ENCODE data around the gene CCL4.
"Not testable (repeated sequence)": the region's sequence is repeated elsewhere in the genome, so short reads cannot be mapped to it uniquely, and the experiment has no call there.

The CCL4 gene

DNA sequence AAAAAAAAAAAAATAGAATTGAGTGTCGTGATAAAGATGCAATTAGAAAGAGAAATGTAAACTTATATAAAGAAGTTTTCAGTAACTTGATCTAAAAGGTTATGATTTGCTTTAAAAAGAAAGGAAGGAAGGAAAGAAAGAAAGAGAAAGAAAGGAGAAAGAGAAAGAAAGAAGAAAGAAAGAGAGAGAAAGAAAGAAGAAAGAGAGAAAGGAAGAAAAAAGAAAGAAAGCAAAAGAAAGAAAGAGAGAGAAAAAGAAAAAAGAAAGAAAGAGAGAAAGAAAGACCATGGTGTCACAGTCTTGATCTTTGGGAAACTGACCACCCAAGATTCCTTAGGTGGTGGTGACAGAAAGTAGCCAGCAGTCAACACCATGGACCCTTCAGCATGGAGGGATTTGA, 9.4 kb upstream of the CCL4 start:
- no CpG with 5 or more reads among the region's 1 CpG for WGBS (ENCODE audit: insufficient coverage)
- ChIA-PET POLR2A (no interaction called here), CTCF (no interaction called here)
- Histone ChIP-seq H3K27ac (ENCODE audit: insufficient read depth in 1 of 2, low read depth in 1 of 2, low read length in 2 of 2, poor library complexity in 1 of 2, severe bottlenecking in 2 of 2) (no peak overlapping the region), H3K4me3 (ENCODE audit: control insufficient read depth in 1 of 7, extremely low read depth in 1 of 7, insufficient read depth in 4 of 7, low read depth in 2 of 7, low read length in 6 of 7) (no peak overlapping the region), H3K27me3 (replicated peaks in 2 of 5; ENCODE audit: control insufficient read depth in 4 of 5, insufficient read depth in 5 of 5, low read length in 4 of 5) (no peaks in the 10 kb centered on the region), H3K9me3 (ENCODE audit: control extremely low read depth in 1 of 5, control insufficient read depth in 4 of 5, insufficient read depth in 2 of 5, low read depth in 1 of 5, low read length in 4 of 5) (no peaks in the 10 kb centered on the region), H3K36me3 (ENCODE audit: control insufficient read depth in 4 of 4, insufficient read depth in 4 of 4, low read length in 3 of 4) (no peaks in the 10 kb centered on the region), H3K4me1 (ENCODE audit: control extremely low read depth in 1 of 4, control insufficient read depth in 4 of 4, insufficient read depth in 4 of 4, low read length in 3 of 4) (peaks cover 0 to 20% (median 13%) of the 10 kb centered on the region in 4 experiments)
- DNase-seq = no peak

- Histone ChIP-seq H3K9me3 (ENCODE audit: control extremely low read depth in 1 of 5, control insufficient read depth in 4 of 5, insufficient read depth in 2 of 5, low read depth in 1 of 5, low read length in 4 of 5) (no peaks in the 10 kb centered on the region), H3K27me3 (replicated peaks in 2 of 5; ENCODE audit: control insufficient read depth in 4 of 5, insufficient read depth in 5 of 5, low read length in 4 of 5) (no peaks in the 10 kb centered on the region), H3K27ac (ENCODE audit: insufficient read depth in 1 of 2, low read depth in 1 of 2, low read length in 2 of 2, poor library complexity in 1 of 2, severe bottlenecking in 2 of 2) (no peak overlapping the region), H3K36me3 (ENCODE audit: control insufficient read depth in 4 of 4, insufficient read depth in 4 of 4, low read length in 3 of 4) (no peaks in the 10 kb centered on the region), H3K4me1 (ENCODE audit: control extremely low read depth in 1 of 4, control insufficient read depth in 4 of 4, insufficient read depth in 4 of 4, low read length in 3 of 4) (peaks cover 0 to 15% (median 11%) of the 10 kb centered on the region in 4 experiments), H3K4me3 (ENCODE audit: control insufficient read depth in 1 of 7, extremely low read depth in 1 of 7, insufficient read depth in 4 of 7, low read depth in 2 of 7, low read length in 6 of 7) (no peak overlapping the region)
- 97% methylated on average over 7 of the region's 7 CpGs for WGBS (ENCODE audit: insufficient coverage)
- peak in 1 of 3 donors; percentile 15 for DNase-seq
- ChIA-PET CTCF (no interaction called here), POLR2A (no interaction called here)
These were observed 8.9 kb upstream of the CCL4 start for GRCh38 chr17:36094746-36095145.

- POLR2A ChIA-PET = no interaction called here
- no peak overlapping the region for H3K4me3 ChIP-seq (ENCODE audit: control insufficient read depth in 1 of 7, extremely low read depth in 1 of 7, insufficient read depth in 4 of 7, low read depth in 2 of 7, low read length in 6 of 7)
- H3K27me3 ChIP-seq (replicated peaks in 2 of 5; ENCODE audit: control insufficient read depth in 4 of 5, insufficient read depth in 5 of 5, low read length in 4 of 5) = no peaks in the 10 kb centered on the region
- H3K36me3 ChIP-seq (ENCODE audit: control insufficient read depth in 4 of 4, insufficient read depth in 4 of 4, low read length in 3 of 4) = no peaks in the 10 kb centered on the region
- CTCF ChIA-PET = interaction anchor here (1.0 to 1.4 kb wide), 4 partner anchors 17 to 78 kb away, joined by 3 to 4 read pairs (median 3); partner anchors contain the start of gene CCL23
- DNase-seq = peak in 1 of 3 donors; percentile 21
- H3K27ac ChIP-seq (ENCODE audit: insufficient read depth in 1 of 2, low read depth in 1 of 2, low read length in 2 of 2, poor library complexity in 1 of 2, severe bottlenecking in 2 of 2) = no peak overlapping the region
- peaks cover 0 to 5% (median 2%) of the 10 kb centered on the region in 4 experiments for H3K4me1 ChIP-seq (ENCODE audit: control extremely low read depth in 1 of 4, control insufficient read depth in 4 of 4, insufficient read depth in 4 of 4, low read length in 3 of 4)
- WGBS (ENCODE audit: insufficient coverage) = 100% methylated on average over 1 of the region's 1 CpG
- H3K9me3 ChIP-seq (ENCODE audit: control extremely low read depth in 1 of 5, control insufficient read depth in 4 of 5, insufficient read depth in 2 of 5, low read depth in 1 of 5, low read length in 4 of 5) = no peaks in the 10 kb centered on the region
These were observed 7.6 kb upstream of the CCL4 start for GRCh38 chr17:36095992-36096391.

- DNase-seq; H3K27ac ChIP-seq (ENCODE audit: insufficient read depth in 1 of 2, low read depth in 1 of 2, low read length in 2 of 2, poor library complexity in 1 of 2, severe bottlenecking in 2 of 2); H3K36me3 ChIP-seq (ENCODE audit: control insufficient read depth in 4 of 4, insufficient read depth in 4 of 4, low read length in 3 of 4); H3K27me3 ChIP-seq (replicated peaks in 2 of 5; ENCODE audit: control insufficient read depth in 4 of 5, insufficient read depth in 5 of 5, low read length in 4 of 5); H3K4me3 ChIP-seq (ENCODE audit: control insufficient read depth in 1 of 7, extremely low read depth in 1 of 7, insufficient read depth in 4 of 7, low read depth in 2 of 7, low read length in 6 of 7); H3K9me3 ChIP-seq (ENCODE audit: control extremely low read depth in 1 of 5, control insufficient read depth in 4 of 5, insufficient read depth in 2 of 5, low read depth in 1 of 5, low read length in 4 of 5): not testable (repeated sequence)
- peaks cover 5 to 13% (median 9%) of the 10 kb centered on the region in 4 experiments for H3K4me1 ChIP-seq (ENCODE audit: control extremely low read depth in 1 of 4, control insufficient read depth in 4 of 4, insufficient read depth in 4 of 4, low read length in 3 of 4)
- ChIA-PET CTCF (interaction anchor here (1.4 to 1.6 kb wide), 2 partner anchors 26 to 94 kb away, joined by 3 to 4 read pairs; no protein-coding TSS in a partner anchor), POLR2A (interaction anchor here (1.0 kb wide), 1 partner anchor 23 kb away, joined by 5 read pairs; no protein-coding TSS in a partner anchor)
- WGBS (ENCODE audit: insufficient coverage) = no CpG with 5 or more reads among the region's 1 CpG
These were observed 4.6 kb upstream of the CCL4 start for GRCh38 chr17:36099004-36099403.

DNA sequence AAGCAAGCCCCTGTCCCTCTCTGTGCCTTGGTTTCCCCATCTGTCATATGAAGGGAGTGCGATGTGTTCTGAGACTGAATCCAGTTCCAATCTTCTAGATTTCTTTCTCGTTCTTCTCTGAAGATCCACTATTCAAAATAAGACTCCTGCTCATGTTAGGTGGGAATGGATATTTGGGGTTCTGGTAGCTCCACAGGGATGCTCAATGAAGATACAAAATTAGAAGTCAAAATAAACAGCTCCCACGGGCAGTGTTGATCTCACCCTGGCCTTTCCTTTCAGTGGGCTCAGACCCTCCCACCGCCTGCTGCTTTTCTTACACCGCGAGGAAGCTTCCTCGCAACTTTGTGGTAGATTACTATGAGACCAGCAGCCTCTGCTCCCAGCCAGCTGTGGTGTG, 619 bp downstream of the CCL4 start:
- CTCF ChIA-PET = interaction anchor here (1.5 to 2.2 kb wide), 3 partner anchors 31 to 45 kb away, joined by 3 to 6 read pairs (median 5); no protein-coding TSS in a partner anchor
- DNase-seq; H3K9me3 ChIP-seq (ENCODE audit: control extremely low read depth in 1 of 5, control insufficient read depth in 4 of 5, insufficient read depth in 2 of 5, low read depth in 1 of 5, low read length in 4 of 5); H3K36me3 ChIP-seq (ENCODE audit: control insufficient read depth in 4 of 4, insufficient read depth in 4 of 4, low read length in 3 of 4); POLR2A ChIA-PET; H3K27ac ChIP-seq (ENCODE audit: insufficient read depth in 1 of 2, low read depth in 1 of 2, low read length in 2 of 2, poor library complexity in 1 of 2, severe bottlenecking in 2 of 2); H3K27me3 ChIP-seq (replicated peaks in 2 of 5; ENCODE audit: control insufficient read depth in 4 of 5, insufficient read depth in 5 of 5, low read length in 4 of 5); H3K4me3 ChIP-seq (ENCODE audit: control insufficient read depth in 1 of 7, extremely low read depth in 1 of 7, insufficient read depth in 4 of 7, low read depth in 2 of 7, low read length in 6 of 7): not testable (repeated sequence)
- WGBS (ENCODE audit: insufficient coverage) = no CpG with 5 or more reads among the region's 7 CpGs
- peaks cover 7 to 11% (median 9%) of the 10 kb centered on the region in 4 experiments for H3K4me1 ChIP-seq (ENCODE audit: control extremely low read depth in 1 of 4, control insufficient read depth in 4 of 4, insufficient read depth in 4 of 4, low read length in 3 of 4)

- CTCF ChIA-PET = interaction anchor here (1.5 to 2.2 kb wide), 3 partner anchors 32 to 44 kb away, joined by 3 to 6 read pairs (median 5); no protein-coding TSS in a partner anchor
- no peaks in the 10 kb centered on the region for H3K9me3 ChIP-seq (ENCODE audit: control extremely low read depth in 1 of 5, control insufficient read depth in 4 of 5, insufficient read depth in 2 of 5, low read depth in 1 of 5, low read length in 4 of 5)
- H3K4me3 ChIP-seq (ENCODE audit: control insufficient read depth in 1 of 7, extremely low read depth in 1 of 7, insufficient read depth in 4 of 7, low read depth in 2 of 7, low read length in 6 of 7) = no peak overlapping the region
- no peak for DNase-seq
- H3K36me3 ChIP-seq (ENCODE audit: control insufficient read depth in 4 of 4, insufficient read depth in 4 of 4, low read length in 3 of 4) = no peaks in the 10 kb centered on the region
- no peak overlapping the region for H3K27ac ChIP-seq (ENCODE audit: insufficient read depth in 1 of 2, low read depth in 1 of 2, low read length in 2 of 2, poor library complexity in 1 of 2, severe bottlenecking in 2 of 2)
- peaks cover 7 to 11% (median 9%) of the 10 kb centered on the region in 4 experiments for H3K4me1 ChIP-seq (ENCODE audit: control extremely low read depth in 1 of 4, control insufficient read depth in 4 of 4, insufficient read depth in 4 of 4, low read length in 3 of 4)
- POLR2A ChIA-PET = no interaction called here
- 54% methylated on average over 4 of the region's 4 CpGs for WGBS (ENCODE audit: insufficient coverage)
- H3K27me3 ChIP-seq (replicated peaks in 2 of 5; ENCODE audit: control insufficient read depth in 4 of 5, insufficient read depth in 5 of 5, low read length in 4 of 5) = peaks cover 0 to 7% (median 0%) of the 10 kb centered on the region in 5 experiments
These were observed 1.1 kb downstream of the CCL4 start for GRCh38 chr17:36104701-36105181.

- Histone ChIP-seq H3K4me1 (ENCODE audit: control extremely low read depth in 1 of 4, control insufficient read depth in 4 of 4, insufficient read depth in 4 of 4, low read length in 3 of 4) (peaks cover 7 to 11% (median 9%) of the 10 kb centered on the region in 4 experiments), H3K27ac (ENCODE audit: insufficient read depth in 1 of 2, low read depth in 1 of 2, low read length in 2 of 2, poor library complexity in 1 of 2, severe bottlenecking in 2 of 2) (no peak overlapping the region), H3K4me3 (ENCODE audit: control insufficient read depth in 1 of 7, extremely low read depth in 1 of 7, insufficient read depth in 4 of 7, low read depth in 2 of 7, low read length in 6 of 7) (no peak overlapping the region), H3K36me3 (ENCODE audit: control insufficient read depth in 4 of 4, insufficient read depth in 4 of 4, low read length in 3 of 4) (no peaks in the 10 kb centered on the region), H3K9me3 (ENCODE audit: control extremely low read depth in 1 of 5, control insufficient read depth in 4 of 5, insufficient read depth in 2 of 5, low read depth in 1 of 5, low read length in 4 of 5) (no peaks in the 10 kb centered on the region), H3K27me3 (replicated peaks in 2 of 5; ENCODE audit: control insufficient read depth in 4 of 5, insufficient read depth in 5 of 5, low read length in 4 of 5) (peaks cover 0 to 7% (median 0%) of the 10 kb centered on the region in 5 experiments)
- 100% methylated on average over 2 of the region's 5 CpGs for WGBS (ENCODE audit: insufficient coverage)
- DNase-seq = no peak
- POLR2A ChIA-PET = no interaction called here
- CTCF ChIA-PET = interaction anchor here (2.2 kb wide), 2 partner anchors 37 to 43 kb away, joined by 5 to 6 read pairs; no protein-coding TSS in a partner anchor
These were observed 2.3 kb downstream of the CCL4 start for GRCh38 chr17:36105781-36106492.
